GM12878 (cell line): ENCODE measurements around the gene HSPA1A. TPM values are rescaled to one million over a fixed set of nuclear protein-coding genes. Genes with fewer than 3 reads are reported as not detected.

Experiments used
- ASH2L ChIP-seq: fragments of 300-600, 200-600 bp; sonication (generic); IDR thresholded peaks from 2 replicates; pipeline ENCODE4 v1.6.1; 2017; ENCODE audit warnings: low read depth, mild to moderate bottlenecking, borderline replicate concordance
- BCL3 ChIP-seq: IDR thresholded peaks from 2 replicates; pipeline ENCODE4 v1.6.1; 2011; ENCODE audit warnings: borderline replicate concordance, low read depth, mild to moderate bottlenecking, moderate library complexity, low read length; ENCODE audit not compliant: insufficient read depth, poor library complexity, severe bottlenecking
- BRCA1 ChIP-seq: IDR thresholded peaks from 2 replicates; pipeline ENCODE4 v1.6.1; 2011; ENCODE audit warnings: low read depth, low read length, improper control_type of control experiment
- CTCF ChIP-seq, 3 experiments: IDR thresholded peaks in 2 of 3; conservative IDR thresholded peaks in 1 of 3; 2 replicates each; pipeline ENCODE4 v1.5.1; 2011; ENCODE audit warnings: low read depth in 3 of 3, low read length in 3 of 3, mild to moderate bottlenecking in 3 of 3, control low read depth in 2 of 3, moderate library complexity in 2 of 3, inconsistent platforms in 1 of 3, mixed read lengths in 1 of 3; ENCODE audit not compliant: control insufficient read depth in 2 of 3, insufficient read depth in 1 of 3; ENCODE audit errors: extremely low read depth in 1 of 3
- EGR1 ChIP-seq, 2 experiments: IDR thresholded peaks; 1 replicate in 1 of 2; 2 replicates in 1 of 2; pipeline ENCODE4 v1.6.1; 2011 to 2012; ENCODE audit warnings: low read depth in 2 of 2, low read length in 2 of 2, borderline replicate concordance in 1 of 2, mild to moderate bottlenecking in 1 of 2, moderate library complexity in 1 of 2
- IRF3 ChIP-seq: fragments of 450-650 bp; IDR thresholded peaks from 2 replicates; pipeline ENCODE4 v1.6.1; 2014; ENCODE audit warnings: mild to moderate bottlenecking
- MTA2 ChIP-seq: fragments of 450-650 bp; IDR thresholded peaks from 2 replicates; pipeline ENCODE4 v1.6.1; 2016; ENCODE audit warnings: low read depth, mild to moderate bottlenecking, moderate library complexity
- MYC ChIP-seq: IDR thresholded peaks from 2 replicates; pipeline ENCODE4 v1.6.1; 2011; ENCODE audit warnings: mild to moderate bottlenecking, low read length, moderate library complexity, inconsistent platforms; ENCODE audit not compliant: insufficient read depth, insufficient replicate concordance, insufficient read length, severe bottlenecking
- NFXL1 ChIP-seq: fragments of 450-650 bp; IDR thresholded peaks from 2 replicates; pipeline ENCODE4 v1.6.1; 2017; ENCODE audit warnings: antibody characterized with exemption, mild to moderate bottlenecking, borderline replicate concordance
- NFYB ChIP-seq: IDR thresholded peaks from 2 replicates; pipeline ENCODE4 v1.6.1; 2011; ENCODE audit warnings: low read depth, mild to moderate bottlenecking, low read length, improper control_type of control experiment, moderate library complexity; ENCODE audit not compliant: insufficient read depth
- NR2C2 ChIP-seq: IDR thresholded peaks from 2 replicates; pipeline ENCODE4 v1.6.1; 2011; ENCODE audit warnings: borderline replicate concordance, low read depth; ENCODE audit not compliant: control insufficient read depth, insufficient read length
- PKNOX1 ChIP-seq: fragments of 450-650 bp; IDR thresholded peaks from 2 replicates; pipeline ENCODE4 v1.6.1; 2016; ENCODE audit warnings: mild to moderate bottlenecking
- PML ChIP-seq: IDR thresholded peaks from 2 replicates; pipeline ENCODE4 v1.6.1; 2012; ENCODE audit warnings: low read length, inconsistent platforms
- ZBTB33 ChIP-seq: fragments of 450-650 bp; IDR thresholded peaks from 2 replicates; pipeline ENCODE4 v1.6.1; 2017; ENCODE audit warnings: mild to moderate bottlenecking
- ZBTB40 ChIP-seq: fragments of 450-650 bp; IDR thresholded peaks from 2 replicates; pipeline ENCODE4 v1.6.1; 2016; ENCODE audit warnings: mild to moderate bottlenecking, moderate library complexity, borderline replicate concordance
- ZSCAN29 ChIP-seq: fragments of 450-650 bp; IDR thresholded peaks from 2 replicates; pipeline ENCODE4 v1.6.1; 2017; ENCODE audit warnings: mild to moderate bottlenecking, moderate library complexity
- polyA plus RNA-seq, 11 experiments: library from polyadenylated mRNA; depleted of rRNA in 4 of 11; unstranded in 6 of 11; stranded (reverse) in 5 of 11; fragments of >200 nt; fragmentation: Nextera tagmentation in 4 of 11; fragmentation: Illumina TruSeq in 1 of 11; extraction: Ambion mirVana in 4 of 11; extraction: Trizol in 1 of 11; gene quantifications; 1 replicate in 1 of 11; 2 replicates in 10 of 11; pipeline versions ENCODE4 v1.2.1 to v1.2.3, GENCODE V29; 2011 to 2016; ENCODE audit warnings: inconsistent platforms in 2 of 11, missing spikeins in 2 of 11, low read depth in 1 of 11
- total RNA-seq, 4 experiments: library from RNA; depleted of rRNA in 3 of 4; stranded (reverse); fragments of >200 nt in 3 of 4; fragmentation: Illumina TruSeq in 1 of 4; extraction: Trizol in 1 of 4; gene quantifications; 2 replicates each; pipeline versions ENCODE4 v1.2.1 to v1.2.3, GENCODE V29; 2013 to 2021

HSPA1A gene
- total and polyA plus RNA-seq, 10 of the 15 experiments (the other 5 are each of a cell fraction or from before 2014, with no cell fraction given), result 0.29 to 51.8 (median 17.5) TPM

- TF ChIP-seq CTCF (IDR thresholded peaks at IDR 0.05 in 2 of 3, conservative IDR thresholded peaks at IDR 0.05 in 1 of 3; ENCODE audit: control insufficient read depth in 2 of 3, extremely low read depth in 1 of 3, insufficient read depth in 1 of 3, low read depth in 3 of 3, low read length in 3 of 3) (no peak), EGR1 (IDR thresholded peaks at IDR 0.05; ENCODE audit: borderline replicate concordance in 1 of 2, low read depth in 2 of 2, low read length in 2 of 2) (peak; percentile 66 to 98), IRF3 (no peak), ZBTB33 (no peak), NFYB (no peak), ZSCAN29 (no peak), MYC (no peak), ASH2L (no peak), PML (peak; percentile 25; the same call in 1 of the 2 replicates), BCL3 (no peak), NR2C2 (no peak), BRCA1 (no peak), NFXL1 (no peak), ZBTB40 (no peak), PKNOX1 (no peak), MTA2 (no peak)
Observed at GRCh38 chr6:31821301-31822035, 6.1 kb downstream of the HSPA1A start (continued).
